ENCODE data around the gene TTYH1. TPM values are rescaled to one million over a fixed set of nuclear protein-coding genes. Genes with fewer than 3 reads are reported as not detected.

TTYH1 gene
- total RNA-seq, 1 experiment from 2014 or later, result not detected

DNA sequence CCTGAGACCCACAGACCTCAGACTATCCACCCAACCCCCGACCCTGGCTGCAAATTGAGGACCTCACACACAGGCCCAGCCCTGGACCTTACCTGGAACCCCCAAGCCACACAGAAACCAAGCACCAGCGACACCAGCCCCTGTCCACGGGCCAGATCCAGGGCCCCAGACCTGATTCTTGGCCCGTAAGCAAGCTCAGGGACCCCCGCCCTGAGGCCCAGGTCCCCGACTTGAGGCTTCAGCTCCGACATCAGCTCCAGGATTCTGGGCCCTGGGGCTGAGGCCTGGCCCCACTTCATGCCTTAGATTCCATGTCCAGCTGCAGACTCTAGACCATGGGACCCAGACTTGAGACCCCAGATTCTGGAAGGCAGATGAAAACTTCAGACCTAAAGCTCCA, 6.3 kb downstream of the TTYH1 start:
- DNase-seq (ENCODE audit: low read depth), result no peak

- no peak for DNase-seq (ENCODE audit: low read depth)
Observed at GRCh38 chr19:54422136-54422535, 6.9 kb downstream of the TTYH1 start.

DNA sequence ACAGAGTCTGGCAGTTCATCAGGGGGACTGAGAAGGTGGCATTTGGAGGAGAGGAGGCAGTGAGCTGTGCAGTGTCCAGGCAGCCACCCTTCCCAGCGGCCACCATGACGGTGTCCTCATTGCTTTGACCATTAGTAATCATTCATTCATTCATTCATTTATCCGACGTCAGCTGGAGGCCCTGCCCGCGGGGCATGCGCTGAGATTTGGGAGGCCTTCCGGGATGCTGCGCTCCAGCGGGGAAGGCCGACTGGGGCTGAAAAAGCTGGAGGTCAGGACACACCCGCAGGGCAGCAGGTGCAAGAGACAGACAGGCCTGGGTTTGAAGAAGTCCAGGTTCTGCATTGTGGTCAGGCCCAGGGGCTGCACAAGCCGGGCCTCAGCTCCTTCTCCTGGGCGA, 8.9 kb downstream of the TTYH1 start:
- DNase-seq (ENCODE audit: low read depth), result no peak

GRCh38 chr19:54424660-54425381, 9.6 kb downstream of the TTYH1 start:
- no peak for DNase-seq (ENCODE audit: low read depth)

DNA sequence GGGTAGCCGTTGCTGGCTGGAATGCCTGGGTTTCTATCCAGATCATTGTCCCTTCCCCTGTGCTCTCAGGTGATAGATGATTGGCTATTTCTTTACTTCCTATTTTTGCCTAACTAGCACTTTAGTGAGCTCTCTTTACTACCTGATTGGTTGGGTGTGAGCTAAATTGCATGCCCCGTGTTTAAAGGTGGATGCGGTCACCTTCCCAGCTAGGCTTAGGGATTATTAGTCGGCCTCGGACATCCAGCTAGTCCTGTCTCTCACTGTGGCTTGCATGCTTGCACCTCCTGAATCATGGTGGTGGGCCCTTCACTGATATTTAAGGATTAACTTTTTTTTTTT, 10.1 kb downstream of the TTYH1 start:
- DNase-seq (ENCODE audit: low read depth), result no peak

GRCh38 chr19:54426291-54426931, 11.1 kb downstream of the TTYH1 start:
- DNase-seq (ENCODE audit: low read depth), result no peak

- no peak for DNase-seq (ENCODE audit: low read depth)
Observed at GRCh38 chr19:54427586-54427985, 12.3 kb downstream of the TTYH1 start.

DNA sequence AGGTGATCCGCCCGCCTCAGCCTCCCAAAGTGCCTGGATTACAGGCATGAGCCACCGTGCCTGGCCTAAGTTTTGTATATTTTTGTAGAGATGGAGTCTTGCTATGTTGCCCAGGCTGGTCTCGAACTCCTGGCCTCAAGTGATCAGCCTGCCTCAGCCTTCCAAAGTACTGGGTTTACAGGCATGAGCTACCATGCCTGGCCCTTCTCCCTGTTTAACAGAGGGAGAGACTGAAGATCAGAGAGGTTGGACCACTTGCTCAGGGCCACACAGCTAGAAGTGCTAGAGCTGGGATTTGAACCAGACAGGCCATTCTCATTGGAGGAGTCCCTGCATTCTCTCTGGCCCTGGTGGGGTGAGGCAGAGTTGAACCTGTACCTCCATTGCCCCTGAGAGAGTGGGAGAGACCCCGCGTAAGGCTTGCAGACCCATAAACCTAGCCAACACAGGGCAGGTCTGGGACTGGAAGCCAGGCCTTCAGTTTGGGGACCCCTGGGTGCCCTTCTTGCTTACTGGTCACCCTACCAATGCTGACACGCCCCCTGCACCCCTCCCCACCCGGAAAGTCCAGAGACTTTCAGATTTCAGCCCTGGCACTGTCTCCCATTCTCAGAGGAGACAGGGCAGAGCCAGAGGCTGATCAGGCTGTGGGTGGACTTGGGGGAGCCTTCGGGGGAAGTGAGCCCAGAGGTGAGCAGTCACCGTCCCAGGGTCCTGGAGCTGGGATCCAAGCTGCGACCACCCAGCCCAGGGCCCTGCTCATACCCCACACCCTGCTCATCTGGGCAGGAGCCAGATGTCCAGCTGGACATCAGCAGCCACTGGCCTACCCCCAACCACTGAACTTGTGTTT, 13.3 kb downstream of the TTYH1 start:
- DNase-seq (ENCODE audit: low read depth), result no peak

DNA sequence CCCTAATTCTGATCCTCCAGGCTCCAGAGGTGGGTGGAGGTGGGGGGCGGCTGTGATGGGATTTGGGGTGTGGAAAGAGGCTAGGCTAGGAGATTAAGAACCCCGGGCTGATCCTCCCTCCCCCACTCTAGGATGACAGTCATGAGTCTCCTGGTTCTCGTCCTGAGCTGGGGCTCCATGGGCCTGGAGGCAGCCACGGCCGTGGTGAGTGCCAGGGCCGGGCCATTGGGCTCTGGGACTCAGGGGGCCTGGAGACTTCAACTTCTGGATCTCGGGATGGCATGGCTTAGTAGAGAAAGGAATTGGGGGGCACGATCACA, 13.9 kb downstream of the TTYH1 start:
- no peak for DNase-seq (ENCODE audit: low read depth)

DNA sequence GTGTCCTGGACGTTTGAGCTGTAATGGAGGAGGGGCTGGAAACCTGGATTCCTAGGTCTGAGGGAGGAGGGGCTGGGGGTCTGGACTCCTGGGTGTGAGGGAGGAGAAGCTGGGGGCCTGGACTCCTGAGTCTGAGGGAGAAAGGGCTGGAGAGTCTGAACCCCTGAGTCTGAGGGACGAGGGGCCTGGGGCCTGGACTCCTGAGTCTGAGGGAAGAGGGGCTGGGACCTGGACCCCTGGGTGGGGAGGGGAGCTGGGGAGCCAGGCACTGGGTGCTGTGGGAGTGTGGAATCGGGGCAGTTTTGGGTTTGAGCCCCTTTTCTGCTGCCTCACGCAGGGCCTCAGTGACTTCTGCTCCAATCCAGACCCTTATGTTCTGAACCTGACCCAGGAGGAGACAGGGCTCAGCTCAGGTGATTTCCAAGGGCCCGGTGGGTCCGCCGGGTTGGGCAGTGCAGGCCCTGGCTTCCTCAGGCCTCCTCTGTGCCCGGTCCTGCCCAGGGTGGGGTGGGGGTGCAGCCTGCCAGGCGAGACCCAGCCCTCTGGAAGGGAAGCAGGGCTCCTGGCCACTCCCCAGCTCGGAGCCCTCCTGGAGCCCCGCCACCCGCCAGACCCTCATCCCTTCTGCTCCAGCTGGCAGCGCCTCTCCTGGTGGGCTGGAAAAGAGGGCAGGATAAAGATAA, 14.4 kb downstream of the TTYH1 start:
- no peak for DNase-seq (ENCODE audit: low read depth)

DNA sequence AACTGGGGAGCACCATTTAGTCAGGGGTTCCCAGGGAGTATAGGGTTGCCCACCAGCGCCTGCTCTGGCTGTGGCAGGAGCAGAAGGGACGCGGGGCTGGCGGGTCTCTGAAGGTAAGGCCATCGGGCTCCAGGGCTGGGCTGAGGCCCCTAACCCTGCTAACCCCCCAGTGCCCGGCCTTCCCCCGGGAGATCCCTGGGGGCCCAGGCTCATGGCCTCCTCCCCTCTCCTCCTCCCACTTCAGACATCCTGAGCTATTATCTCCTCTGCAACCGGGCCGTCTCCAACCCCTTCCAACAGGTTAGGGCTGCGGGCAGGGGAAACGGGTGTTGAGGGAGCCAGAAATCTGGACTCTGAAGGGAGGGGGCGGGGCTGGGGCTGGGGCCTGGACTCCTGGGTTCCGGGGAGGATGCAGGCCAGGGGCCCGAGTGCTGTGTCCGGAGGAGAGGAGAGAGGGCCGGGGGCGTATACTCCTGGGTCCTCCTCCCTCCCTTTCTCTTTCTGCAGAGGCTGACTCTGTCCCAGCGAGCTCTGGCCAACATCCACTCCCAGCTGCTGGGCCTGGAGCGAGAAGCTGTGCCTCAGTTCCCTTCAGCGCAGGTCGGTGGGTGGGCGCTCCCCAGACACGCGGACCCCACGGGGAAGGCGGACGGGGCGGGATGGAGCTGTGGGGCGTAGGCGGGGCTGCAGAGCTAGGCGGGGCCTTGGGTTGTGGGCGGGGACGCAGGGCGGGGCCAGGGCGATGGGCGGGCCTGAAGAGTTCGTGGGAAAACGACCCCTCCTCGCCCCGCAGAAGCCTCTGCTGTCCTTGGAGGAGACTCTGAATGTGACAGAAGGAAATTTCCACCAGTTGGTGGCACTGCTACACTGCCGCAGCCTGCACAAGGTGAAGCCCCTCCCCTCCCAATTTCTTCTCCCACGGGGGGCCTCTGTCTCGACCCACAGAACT, 15.3 kb downstream of the TTYH1 start:
- no peak for DNase-seq (ENCODE audit: low read depth)

GRCh38 chr19:54431255-54431838, 16.1 kb downstream of the TTYH1 start:
- no peak for DNase-seq (ENCODE audit: low read depth)

DNA sequence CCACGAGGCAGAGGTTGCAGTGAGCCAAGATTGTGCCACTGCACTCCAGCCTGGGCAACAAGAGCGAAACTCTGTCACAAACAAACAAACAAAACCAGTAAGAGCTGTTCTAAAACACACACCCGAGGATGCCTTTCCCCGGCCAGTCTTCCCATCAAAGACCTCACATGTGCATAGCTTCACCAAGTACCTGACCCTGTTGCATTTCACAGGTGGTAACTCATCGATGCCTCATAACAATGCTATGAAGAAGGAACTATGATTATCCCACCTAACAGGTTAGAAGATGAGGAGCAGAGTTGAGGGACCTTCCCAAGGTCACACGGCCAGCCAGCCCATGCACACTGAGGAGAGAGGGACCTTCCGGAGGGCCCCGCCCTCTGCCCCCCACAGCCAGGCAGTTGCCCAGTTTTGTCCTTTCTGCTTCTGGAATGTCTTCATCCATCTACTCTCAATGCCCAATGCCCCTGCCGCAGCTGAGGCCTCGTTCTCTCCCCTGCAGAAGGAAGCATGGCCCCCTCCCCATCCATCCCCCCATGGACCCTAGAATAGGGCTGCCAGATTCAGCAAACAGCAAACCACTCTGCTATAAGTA, 17.0 kb downstream of the TTYH1 start:
- no peak for DNase-seq (ENCODE audit: low read depth)

DNA sequence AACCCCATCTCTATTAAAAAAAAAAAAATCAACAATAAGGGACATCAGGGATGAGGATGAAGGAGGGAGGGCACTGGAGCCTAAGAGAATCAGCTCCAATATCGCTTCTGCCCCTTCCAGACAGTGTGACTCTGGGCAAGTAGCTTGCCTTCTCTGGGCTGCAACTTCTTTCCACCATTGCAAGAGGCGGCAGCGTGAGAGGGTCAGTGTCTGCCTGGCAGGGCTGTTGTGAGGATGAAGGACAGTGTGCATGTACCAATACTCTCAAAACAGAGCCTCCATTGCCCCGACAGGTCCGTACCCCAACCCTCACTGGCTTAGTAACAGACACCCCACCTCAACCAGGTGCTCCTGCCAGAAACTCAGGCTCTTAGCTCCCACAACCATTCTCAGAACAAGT, 18.4 kb downstream of the TTYH1 start:
- no peak for DNase-seq (ENCODE audit: low read depth)

- no peak for DNase-seq (ENCODE audit: low read depth)
Observed at GRCh38 chr19:54434112-54434872, 19.0 kb downstream of the TTYH1 start.

DNA sequence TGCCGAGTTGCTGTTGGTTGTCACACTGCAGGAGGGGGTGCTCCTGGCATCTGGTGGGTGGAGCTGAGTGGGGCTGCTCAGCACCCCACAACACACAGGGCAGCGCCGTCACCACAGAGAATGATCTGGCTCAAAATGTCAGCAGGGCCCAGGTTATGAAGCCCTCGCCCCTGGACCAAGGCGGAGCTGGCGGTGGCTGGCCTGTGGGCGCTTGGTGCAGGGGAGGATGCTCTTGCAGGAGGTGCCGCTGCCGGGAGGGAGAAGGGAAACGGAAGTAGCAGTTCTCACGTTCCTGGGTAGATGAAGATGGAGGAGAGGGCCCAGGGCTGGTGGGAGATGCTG, 19.6 kb downstream of the TTYH1 start:
- no peak for DNase-seq (ENCODE audit: low read depth)

- no peak for DNase-seq (ENCODE audit: low read depth)
Observed at GRCh38 chr19:54435551-54436016, 20.3 kb downstream of the TTYH1 start.

DNA sequence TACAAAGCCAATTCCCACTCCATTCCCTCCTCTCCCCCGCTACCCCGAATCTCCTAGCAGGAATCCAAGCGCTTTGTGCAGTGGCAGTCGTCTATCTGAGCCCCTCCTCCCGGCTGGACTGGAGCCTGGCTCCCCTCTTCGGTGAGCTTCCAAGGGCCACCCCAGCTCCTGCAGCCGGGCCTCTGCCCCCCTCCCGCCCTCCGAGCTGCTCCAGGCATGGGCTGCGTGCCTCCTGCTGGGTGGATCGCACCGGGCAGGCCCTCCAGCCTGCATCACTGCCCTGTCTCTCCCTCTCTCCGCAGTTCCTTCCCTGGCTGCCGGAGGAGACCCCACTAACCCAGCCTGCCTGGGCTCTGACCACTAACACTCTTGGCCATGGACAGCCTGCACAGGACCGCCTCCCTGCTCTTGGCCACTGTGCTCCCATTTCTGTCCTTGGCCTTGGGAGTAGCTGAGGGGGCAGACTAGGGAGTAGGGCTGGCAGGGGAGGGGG, 20.8 kb downstream of the TTYH1 start:
- no peak for DNase-seq (ENCODE audit: low read depth)

DNA sequence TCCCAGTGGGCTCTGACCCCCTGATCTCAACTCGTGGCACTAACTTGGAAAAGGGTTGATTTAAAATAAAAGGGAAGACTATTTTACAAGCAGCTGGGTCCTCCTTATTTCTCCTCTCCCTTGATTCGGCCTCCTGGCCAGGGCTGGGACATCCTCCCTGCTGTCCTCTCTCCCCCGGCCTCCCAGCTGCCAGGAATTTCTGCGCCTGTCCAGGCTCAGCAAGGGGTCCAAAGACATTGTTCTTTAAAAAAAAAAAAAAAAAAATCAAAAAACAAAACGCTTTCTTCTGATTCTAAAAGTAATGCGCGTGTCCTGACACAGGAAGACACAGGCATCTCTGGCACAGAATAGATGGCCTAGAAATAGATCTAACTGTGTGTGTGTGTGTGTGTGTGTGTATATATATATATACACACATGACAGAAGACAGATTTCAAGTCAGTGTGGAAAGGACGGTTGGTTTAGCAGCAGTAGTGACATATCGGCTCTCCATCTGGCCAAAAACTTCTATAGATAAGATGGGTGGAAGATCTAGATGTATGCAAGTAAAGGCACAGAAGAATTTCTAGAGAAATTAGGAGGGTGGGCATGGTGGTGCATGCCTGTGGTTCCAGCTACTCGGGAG, 21.5 kb downstream of the TTYH1 start:
- no peak for DNase-seq (ENCODE audit: low read depth)

Data from HT1080 (cell line).